Measurements from ENCODE around the gene PIN4.
A peak's percentile ranks its signal among the peaks of the same experiment; 100 is the strongest.
"Not testable (repeated sequence)": the region's sequence is repeated elsewhere in the genome, so short reads cannot be mapped to it uniquely, and the experiment has no call there.

PIN4 gene

GRCh38 chrX:72181178-72182125, at the start of gene PIN4:
TSS of gene PIN4 (plus strand) at chrX:72181757. CDS start at chrX:72181786, 29 bp downstream.
- peak; percentile 99 for DNase-seq

GRCh38 chrX:72132456-72132855, 49.1 kb upstream of the PIN4 start:
- no peak for DNase-seq

DNA sequence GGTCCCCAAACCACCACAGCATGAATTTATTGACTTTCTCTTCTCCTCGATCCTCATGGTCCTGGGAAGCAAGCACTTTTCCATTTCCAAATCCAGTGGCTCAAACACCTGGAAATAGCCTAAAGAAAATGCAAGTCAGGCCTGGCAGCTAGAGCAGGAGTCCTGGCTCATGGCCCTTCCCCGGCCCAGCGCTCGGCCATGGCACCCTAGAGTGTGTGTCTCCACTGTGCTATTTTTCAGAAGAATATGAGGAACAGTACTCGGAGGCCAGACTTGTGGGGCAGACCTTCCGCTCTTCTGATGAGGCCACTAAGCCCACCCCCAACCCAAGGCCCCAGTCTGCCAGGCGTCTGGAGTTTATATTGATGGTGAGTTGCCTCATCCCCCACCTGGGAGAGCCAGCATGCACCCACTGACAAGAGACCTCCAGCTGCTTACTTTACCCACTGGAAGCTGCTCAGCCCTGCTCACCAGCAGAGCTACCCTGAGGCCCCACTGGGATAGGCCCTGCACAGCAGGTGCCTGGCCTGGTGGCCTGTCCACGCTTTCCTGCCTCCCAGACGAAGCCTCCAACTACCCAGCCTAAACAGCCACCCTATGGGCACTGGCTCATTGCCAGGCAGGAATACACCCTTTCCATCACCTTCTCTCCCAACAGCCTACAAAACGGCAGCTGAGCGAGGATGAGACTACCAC, 47.6 kb upstream of the PIN4 start:
- no peak for DNase-seq

GRCh38 chrX:72137846-72138495, 43.6 kb upstream of the PIN4 start:
- peak; percentile 63 for DNase-seq

- DNase-seq, result no peak
These were observed 42.0 kb upstream of the PIN4 start for GRCh38 chrX:72139538-72139937.

GRCh38 chrX:72141372-72142004, 40.1 kb upstream of the PIN4 start:
- DNase-seq, result no peak

DNA sequence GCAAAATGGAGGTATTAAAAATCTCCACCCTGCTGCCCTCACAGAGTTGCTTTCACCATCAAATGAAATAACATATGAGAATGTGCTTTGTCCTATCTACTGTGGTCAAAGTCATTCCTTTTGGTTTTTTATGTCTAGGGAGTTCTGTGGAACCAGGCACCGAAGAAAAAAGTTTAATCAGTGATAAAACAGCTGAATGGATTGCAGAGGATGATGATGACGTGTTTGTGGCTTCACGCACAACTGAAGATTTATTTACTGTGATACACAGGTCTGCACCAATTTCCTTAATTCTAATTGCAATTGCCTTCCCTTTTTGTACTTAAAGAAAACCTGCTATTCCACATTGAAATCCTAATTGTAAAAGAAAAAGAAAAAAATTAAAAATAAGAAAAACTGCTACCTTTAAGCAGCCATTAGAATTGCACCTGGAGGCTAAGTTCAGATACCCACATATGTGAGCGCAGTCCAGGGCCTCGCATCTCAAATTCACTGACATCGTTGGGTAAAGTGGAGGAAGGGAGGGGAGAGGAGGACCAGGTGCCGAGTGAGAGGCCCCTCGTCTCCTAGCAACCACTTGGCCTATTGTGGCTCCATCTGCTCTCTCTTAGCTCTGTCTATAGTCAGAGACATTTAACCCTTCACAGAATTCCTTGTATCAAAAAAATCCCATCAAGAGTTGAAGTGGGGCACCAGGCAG, 39.3 kb upstream of the PIN4 start:
- DNase-seq, result peak; percentile 97

DNA sequence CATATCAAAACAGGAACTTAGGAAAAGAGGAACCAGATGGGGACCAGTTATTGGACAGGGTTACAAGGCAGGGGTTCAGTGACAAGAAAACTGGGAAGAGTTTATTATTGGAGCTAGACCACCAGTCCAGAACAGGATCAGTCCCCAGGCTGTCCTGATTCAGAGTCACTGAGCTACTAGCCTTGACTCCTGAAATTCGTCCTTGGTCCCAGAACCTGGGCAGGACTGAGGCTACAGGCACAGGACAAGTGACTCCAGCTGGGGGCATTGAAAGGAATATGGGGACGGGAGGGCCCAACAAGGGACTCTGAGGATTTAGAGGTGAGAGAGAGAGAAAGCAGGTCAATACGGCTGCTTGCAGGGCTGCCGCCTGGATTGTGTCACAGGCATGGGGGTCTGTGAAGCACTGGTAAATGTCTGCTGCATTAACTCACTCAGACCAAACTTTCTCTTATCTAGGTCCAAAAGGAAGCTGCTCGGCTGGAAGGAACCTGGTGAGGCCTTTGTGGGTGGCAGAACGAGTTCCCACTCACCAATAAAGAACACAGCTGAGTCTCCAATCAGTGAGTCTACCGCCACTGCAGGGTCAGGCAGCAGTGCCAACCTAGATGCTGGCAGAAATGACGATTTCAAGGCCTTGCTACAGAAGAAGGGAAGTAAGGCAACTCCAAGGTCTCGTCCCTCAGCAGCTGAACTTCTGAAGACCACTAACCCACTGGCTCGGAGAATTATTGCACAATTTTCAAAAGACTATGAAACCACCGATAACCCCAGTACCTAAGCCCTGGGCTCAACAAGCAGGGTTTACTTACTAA, 38.6 kb upstream of the PIN4 start:
- DNase-seq, result no peak

DNA sequence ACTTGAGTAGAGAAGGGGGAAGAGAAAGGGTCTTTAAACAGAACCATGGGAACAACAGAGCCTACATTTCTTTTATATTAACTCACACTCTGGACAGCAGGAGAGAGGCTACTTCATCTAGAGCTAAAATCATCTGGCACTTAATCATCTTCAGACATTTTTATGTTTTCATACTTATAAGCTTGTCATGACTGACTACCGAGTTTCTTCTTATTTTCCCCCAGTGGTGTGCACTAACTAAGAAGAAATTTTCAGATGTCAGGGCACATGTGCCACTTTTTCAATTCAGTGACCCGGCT, 38.0 kb upstream of the PIN4 start:
- DNase-seq, result no peak

DNA sequence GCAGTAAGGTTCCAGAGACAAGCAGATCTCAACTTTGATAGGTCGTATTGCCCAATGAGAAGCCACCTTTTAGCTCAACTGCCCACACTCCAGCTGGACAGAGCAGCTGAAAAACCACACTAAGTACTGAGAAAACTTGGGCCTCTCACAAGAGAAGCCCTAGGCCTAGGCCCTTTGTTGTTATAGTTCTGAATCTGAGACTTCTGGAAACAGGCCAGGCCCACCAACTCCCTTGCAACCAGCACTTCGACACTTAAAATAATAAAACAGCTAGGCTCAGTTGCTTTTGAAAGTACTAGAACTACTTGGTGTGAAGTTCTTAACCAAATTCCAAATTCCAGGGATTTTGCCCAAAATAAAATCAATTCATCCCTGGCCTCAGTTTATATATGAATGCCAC, 36.4 kb upstream of the PIN4 start:
- no peak for DNase-seq

DNA sequence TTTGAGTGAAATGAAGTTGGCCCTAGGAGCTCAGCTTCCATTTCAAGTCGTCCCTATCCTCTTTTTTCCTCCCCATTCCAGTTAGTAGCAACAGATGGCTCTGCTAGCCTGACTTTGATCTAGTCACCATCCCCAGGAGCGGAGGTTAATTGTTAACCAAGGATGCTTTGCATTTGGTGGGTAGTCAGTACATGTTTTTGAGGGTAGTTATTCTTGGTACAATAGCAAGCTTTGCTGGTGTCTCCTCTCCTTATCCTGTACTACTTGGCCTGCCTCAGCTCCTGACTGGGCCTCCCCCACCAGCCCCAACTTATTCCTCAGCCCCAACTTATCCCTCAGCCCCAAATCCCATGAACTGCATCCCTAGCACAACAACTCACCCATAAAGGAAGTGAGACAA, 35.0 kb upstream of the PIN4 start:
- DNase-seq, result no peak

- DNase-seq, result no peak
These were observed 22.8 kb upstream of the PIN4 start for GRCh38 chrX:72158773-72159172.

DNA sequence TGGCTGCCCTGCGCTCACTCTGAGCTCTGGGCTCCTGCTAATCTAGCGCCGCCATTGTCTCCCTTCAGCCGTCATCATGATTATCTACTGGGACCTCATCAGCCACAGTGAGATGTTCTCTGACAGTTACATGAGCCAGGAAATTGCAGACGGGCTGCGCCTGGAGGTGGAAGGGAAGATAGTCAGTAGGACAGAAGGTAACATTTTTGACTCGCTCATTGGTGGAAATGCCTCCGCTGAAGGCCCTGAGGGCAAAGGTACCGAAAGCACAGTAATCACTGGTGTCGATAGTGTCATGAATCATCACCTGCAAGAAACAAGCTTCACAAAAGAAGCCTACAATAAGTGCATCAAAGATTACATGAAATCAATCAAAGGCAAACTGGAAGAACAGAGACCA, 21.8 kb upstream of the PIN4 start:
- no peak for DNase-seq

GRCh38 chrX:72165551-72165950, 16.0 kb upstream of the PIN4 start:
- DNase-seq, result no peak

DNA sequence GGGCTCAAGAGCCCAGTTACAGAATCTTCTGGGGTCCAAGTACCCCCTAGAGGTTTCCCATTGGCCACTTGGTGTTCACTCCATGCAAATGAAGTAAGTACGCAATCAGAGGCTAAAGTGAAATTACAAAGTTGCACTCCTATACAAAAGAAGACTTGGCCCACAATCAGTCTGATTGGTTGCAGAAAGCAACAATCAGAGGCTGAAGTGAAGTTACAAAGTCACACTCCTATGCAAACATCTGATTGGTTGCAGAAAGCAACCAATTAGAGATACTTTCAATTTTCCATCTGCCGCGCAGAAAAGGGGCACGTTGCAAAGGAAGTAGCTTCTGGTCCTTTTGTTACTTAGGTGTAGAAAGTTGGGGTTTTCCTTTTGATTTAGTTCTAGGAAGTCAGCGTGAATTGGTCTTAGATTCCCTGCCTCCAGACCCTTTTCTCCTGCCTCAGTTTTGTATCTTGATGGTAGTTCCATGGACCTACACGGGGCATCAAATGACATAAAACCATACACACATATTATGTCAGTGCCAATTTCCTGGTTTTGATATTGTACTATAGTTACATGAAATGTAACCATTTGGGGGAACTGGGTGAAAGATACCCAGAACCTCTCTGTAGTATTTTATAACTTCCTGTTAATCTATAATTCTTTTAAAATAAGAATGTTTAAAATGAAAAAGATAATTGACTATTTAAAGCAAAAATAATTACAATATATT, 12.4 kb upstream of the PIN4 start:
- no peak for DNase-seq

DNA sequence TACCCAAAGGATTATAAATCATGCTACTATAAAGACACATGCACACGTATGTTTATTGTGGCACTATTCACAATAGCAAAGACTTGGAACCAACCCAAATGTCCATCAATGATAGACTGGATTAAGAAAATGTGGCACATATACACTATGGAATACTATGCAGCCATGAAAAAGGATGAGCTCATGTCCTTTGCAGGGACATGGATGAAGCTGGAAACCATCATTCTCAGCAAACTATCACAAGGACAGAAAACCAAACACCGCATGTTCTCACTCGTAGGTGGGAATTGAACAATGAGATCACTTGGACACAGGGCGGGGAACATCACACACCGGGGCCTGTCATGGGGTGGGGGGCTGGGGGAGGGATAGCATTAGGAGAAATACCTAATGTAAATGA, 5.3 kb upstream of the PIN4 start:
- DNase-seq, result not testable (repeated sequence)

DNA sequence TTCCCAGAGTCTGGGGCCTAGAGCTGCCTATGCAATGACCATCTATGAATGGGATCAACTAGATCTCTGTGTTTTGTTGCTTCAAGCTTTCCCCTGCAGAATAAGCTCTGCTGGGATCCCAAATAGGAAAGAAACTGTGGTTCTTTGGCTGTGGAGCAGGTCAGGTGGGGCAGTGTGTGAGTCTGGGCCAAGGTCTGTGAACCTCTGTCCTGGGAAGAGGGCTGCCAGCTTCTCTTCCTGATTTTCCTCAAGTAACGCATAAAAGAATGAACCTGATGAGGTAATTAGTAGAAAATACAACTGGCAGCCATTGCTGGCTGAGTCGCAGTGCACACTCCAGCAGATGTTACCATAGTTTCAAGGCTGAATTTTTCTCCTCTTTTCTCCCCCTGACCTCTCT, 4.6 kb upstream of the PIN4 start:
- DNase-seq, result no peak

- DNase-seq, result peak; percentile 52
These were observed 1.0 kb upstream of the PIN4 start for GRCh38 chrX:72180539-72180938.

GRCh38 chrX:72182924-72183323, 1.4 kb downstream of the PIN4 start:
- DNase-seq, result no peak

GRCh38 chrX:72201836-72202536, 20.4 kb downstream of the PIN4 start:
- no peak for DNase-seq
